H9 (cell line): ENCODE data around the gene PTPRK. TPM values are rescaled to one million over a fixed set of nuclear protein-coding genes. Genes with fewer than 3 reads are reported as not detected.

ENCODE experiments used
- DNase-seq: peaks from one replicate; pipeline ENCODE4 v3.0.0-alpha.2; 2017
- H2AFZ ChIP-seq: one replicate; pipeline ENCODE4 v1.6.1; 2013; ENCODE audit warnings: mild to moderate bottlenecking, low read length, control low read depth, moderate library complexity
- H2AK5ac ChIP-seq: 2 replicates; pipeline ENCODE4 v1.6.1; 2013; ENCODE audit warnings: low read length, control low read depth, mixed read lengths; ENCODE audit not compliant: insufficient read length
- H2BK120ac ChIP-seq: one replicate; pipeline ENCODE4 v1.6.1; 2013; ENCODE audit warnings: low read depth, mild to moderate bottlenecking, low read length, control low read depth, inconsistent platforms; ENCODE audit not compliant: poor library complexity, severe bottlenecking
- H2BK12ac ChIP-seq: 2 replicates; pipeline ENCODE4 v1.6.1; 2013; ENCODE audit warnings: low read length, control low read depth, mixed read lengths, low read depth; ENCODE audit not compliant: insufficient read length
- H2BK15ac ChIP-seq: 2 replicates; pipeline ENCODE4 v1.6.1; 2013; ENCODE audit warnings: low read depth, low read length, control low read depth
- H2BK20ac ChIP-seq: one replicate; pipeline ENCODE4 v1.6.1; 2013; ENCODE audit warnings: low read depth, mild to moderate bottlenecking, low read length, control low read depth, inconsistent platforms; ENCODE audit not compliant: poor library complexity, severe bottlenecking
- H2BK5ac ChIP-seq: 2 replicates; pipeline ENCODE4 v1.6.1; 2013; ENCODE audit warnings: low read length, control low read depth, mixed read lengths; ENCODE audit not compliant: insufficient read length
- H3K14ac ChIP-seq: 2 replicates; pipeline ENCODE4 v1.6.1; 2013; ENCODE audit warnings: low read length, control low read depth; ENCODE audit not compliant: insufficient read depth
- H3K18ac ChIP-seq: 2 replicates; pipeline ENCODE4 v1.6.1; 2013; ENCODE audit warnings: low read depth, mild to moderate bottlenecking, mixed read lengths, low read length, control low read depth; ENCODE audit not compliant: insufficient read length
- H3K23ac ChIP-seq: 2 replicates; pipeline ENCODE4 v1.6.1; 2013; ENCODE audit warnings: low read length, control low read depth, mixed read lengths, low read depth; ENCODE audit not compliant: insufficient read length
- H3K23me2 ChIP-seq: 2 replicates; pipeline ENCODE4 v1.6.1; 2013; ENCODE audit warnings: low read depth, mild to moderate bottlenecking, mixed read lengths, low read length, control low read depth; ENCODE audit not compliant: insufficient read length, poor library complexity, severe bottlenecking
- H3K27ac ChIP-seq: 2 replicates; pipeline ENCODE4 v1.5.1; 2013; ENCODE audit warnings: low read length, control low read depth, mixed read lengths, low read depth; ENCODE audit not compliant: insufficient read length
- H3K27me3 ChIP-seq: 2 replicates; pipeline ENCODE4 v1.6.1; 2013; ENCODE audit warnings: low read length, control low read depth, inconsistent platforms; ENCODE audit not compliant: insufficient read depth
- H3K4ac ChIP-seq: 2 replicates; pipeline ENCODE4 v1.6.1; 2013; ENCODE audit warnings: low read depth, mild to moderate bottlenecking, control low read depth, inconsistent platforms, low read length, moderate library complexity
- H3K4me1 ChIP-seq: 2 replicates; pipeline ENCODE4 v1.6.1; 2013; ENCODE audit warnings: low read length, control low read depth, inconsistent platforms; ENCODE audit not compliant: insufficient read depth
- H3K4me2 ChIP-seq: 2 replicates; pipeline ENCODE4 v1.6.1; 2013; ENCODE audit warnings: low read length, control low read depth, mixed read lengths; ENCODE audit not compliant: insufficient read length, insufficient read depth
- H3K56ac ChIP-seq: 2 replicates; pipeline ENCODE4 v1.6.1; 2013; ENCODE audit warnings: low read depth, mild to moderate bottlenecking, mixed read lengths, low read length, control low read depth; ENCODE audit not compliant: insufficient read length
- H3K79me1 ChIP-seq: 2 replicates; pipeline ENCODE4 v1.6.1; 2013; ENCODE audit warnings: low read depth, mild to moderate bottlenecking, moderate library complexity, low read length, control low read depth, inconsistent platforms; ENCODE audit not compliant: insufficient read depth, poor library complexity, severe bottlenecking
- H3K79me2 ChIP-seq: 2 replicates; pipeline ENCODE4 v1.6.1; 2013; ENCODE audit warnings: low read length, control low read depth, inconsistent platforms; ENCODE audit not compliant: insufficient read depth
- H3K9ac ChIP-seq: 2 replicates; pipeline ENCODE4 v1.6.1; 2013; ENCODE audit warnings: low read length, control low read depth, mixed read lengths; ENCODE audit not compliant: insufficient read length; ENCODE audit errors: extremely low read depth
- H3K9me3 ChIP-seq: one replicate; pipeline ENCODE4 v1.6.1; 2013; ENCODE audit warnings: low read depth, low read length, inconsistent platforms; ENCODE audit not compliant: control insufficient read depth
- H3T11ph ChIP-seq: one replicate; pipeline ENCODE4 v1.6.1; 2013; ENCODE audit warnings: mild to moderate bottlenecking, low read length, control low read depth, inconsistent platforms
- H4K20me1 ChIP-seq: one replicate; pipeline ENCODE4 v1.6.1; 2013; ENCODE audit not compliant: control insufficient read depth, insufficient read length, insufficient read depth
- H4K5ac ChIP-seq: 2 replicates; pipeline ENCODE4 v1.6.1; 2013; ENCODE audit warnings: low read depth, mild to moderate bottlenecking, mixed read lengths, low read length, control low read depth; ENCODE audit not compliant: insufficient read length
- H4K8ac ChIP-seq: replicated peaks from 2 replicates; pipeline ENCODE4 v1.6.1; 2013; ENCODE audit warnings: low read length, control low read depth, mixed read lengths, low read depth; ENCODE audit not compliant: insufficient read length
- H4K91ac ChIP-seq: 2 replicates; pipeline ENCODE4 v1.6.1; 2013; ENCODE audit warnings: low read depth, mild to moderate bottlenecking, moderate library complexity, mixed read lengths, low read length, control low read depth; ENCODE audit not compliant: insufficient read length
- H3K27ac Mint-ChIP-seq, 3 experiments: 2 replicates in 2 of 3; 3 replicates in 1 of 3; pipeline ENCODE4 v1.8.0; 2020 to 2021; ENCODE audit warnings: mixed read lengths in 3 of 3, mild to moderate bottlenecking in 1 of 3, moderate library complexity in 1 of 3
- H3K27me3 Mint-ChIP-seq: 2 replicates; pipeline ENCODE4 v1.8.0; 2021; ENCODE audit warnings: low read depth, mild to moderate bottlenecking, moderate library complexity, mixed read lengths
- H3K36me3 Mint-ChIP-seq, 3 experiments: 2 replicates in 2 of 3; 3 replicates in 1 of 3; pipeline ENCODE4 v1.8.0; 2020 to 2021; ENCODE audit warnings: low read depth in 3 of 3, mixed read lengths in 3 of 3; ENCODE audit not compliant: insufficient read depth in 1 of 3
- H3K4me1 Mint-ChIP-seq, 2 experiments: 2 replicates each; pipeline ENCODE4 v1.8.0; 2020; ENCODE audit warnings: mixed read lengths in 2 of 2
- H3K4me3 Mint-ChIP-seq, 2 experiments: 2 replicates in 1 of 2; 3 replicates in 1 of 2; pipeline ENCODE4 v1.8.0; 2020 to 2021; ENCODE audit warnings: mild to moderate bottlenecking in 2 of 2, mixed read lengths in 2 of 2, moderate library complexity in 1 of 2
- H3K9me3 Mint-ChIP-seq, 2 experiments: 2 replicates in 1 of 2; 3 replicates in 1 of 2; pipeline ENCODE4 v1.8.0; 2020; ENCODE audit warnings: mild to moderate bottlenecking in 2 of 2, mixed read lengths in 2 of 2, moderate library complexity in 1 of 2
- CTCF ChIP-seq: fragments of 200-600 bp; sonication (generic); conservative IDR thresholded peaks from 3 replicates; pipeline ENCODE4 v1.8.0; 2021; ENCODE audit warnings: antibody characterized with exemption, mild to moderate bottlenecking
- WGBS: extraction: QIAGEN DNeasy Blood & Tissue Kit; methylation state at CpG from one replicate; pipeline ENCODE4 v1.1.7; 2013; ENCODE audit warnings: missing lambda C conversion rate, low lambda C conversion rate, mixed read lengths; ENCODE audit not compliant: insufficient read length; ENCODE audit errors: extremely low coverage; 5-methylcytosine and 5-hydroxymethylcytosine counted together
- total RNA-seq: library from RNA; stranded (reverse); gene quantifications from 2 replicates; pipeline ENCODE4 v1.2.1, GENCODE V29; 2021

Gene PTPRK
- total RNA-seq, 1 experiment from 2014 or later = 47.9 TPM

- Histone ChIP-seq H3K27ac (no peak overlapping the region), H2BK15ac (no peak overlapping the region), H3K27me3 (no peaks in the 10 kb centered on the region), H3K79me2 (peaks cover 2% of the 10 kb centered on the region; the same call in 1 of the 2 replicates), H4K20me1 (no peaks in the 10 kb centered on the region), H3K79me1 (peaks cover 2% of the 10 kb centered on the region), H3K56ac (no peak overlapping the region), H3K14ac (no peak overlapping the region), H3K18ac (no peak overlapping the region), H2BK5ac (no peak overlapping the region), H2AFZ (no peak overlapping the region), H4K5ac (no peak overlapping the region), H4K91ac (no peak overlapping the region), H3K4me1 (peaks cover 6% of the 10 kb centered on the region; the same call in 1 of the 2 replicates), H2BK12ac (no peak overlapping the region), H3K4me2 (no peak overlapping the region), H3K23me2 (no peaks in the 10 kb centered on the region), H4K8ac (no peak overlapping the region), H3K23ac (no peak overlapping the region), H2AK5ac (no peak overlapping the region), H3K9me3 (no peaks in the 10 kb centered on the region), H2BK120ac (no peak overlapping the region), H3K4ac (no peak overlapping the region), H3K9ac (no peak overlapping the region), H3T11ph (no peak overlapping the region), H2BK20ac (no peak overlapping the region)
- Mint-ChIP-seq H3K9me3 (no peaks in the 10 kb centered on the region; a peak in 1 of 5 replicates), H3K27me3 (no peaks in the 10 kb centered on the region), H3K27ac (no peak overlapping the region; a peak in 1 of 7 replicates), H3K4me1 (peaks cover 50% of the 10 kb centered on the region in 2 experiments), H3K36me3 (peaks cover 0 to 6% (median 0%) of the 10 kb centered on the region in 3 experiments; a peak in 3 of 7 replicates), H3K4me3 (no peak overlapping the region)
- no peak for TF ChIP-seq CTCF
- WGBS = no CpG with 5 or more reads among the region's 2 CpGs
- no peak for DNase-seq
Observed at GRCh38 chr6:128492386-128492785, 28.0 kb downstream of the PTPRK start.
